ENCODE results near the gene IRS1.

IRS1 gene

GRCh38 chr2:226760412-226761194 lies 39.0 kb downstream of the IRS1 start:
- H3K4me3 ChIP-seq (ENCODE audit: low read depth, low read length), result no peak overlapping the region

- no peak overlapping the region for H3K4me3 ChIP-seq (ENCODE audit: low read depth, low read length)
Observed at GRCh38 chr2:226759768-226760167, 39.9 kb downstream of the IRS1 start.

- H3K4me3 ChIP-seq (ENCODE audit: low read depth, low read length), result no peak overlapping the region
Observed at GRCh38 chr2:226758921-226759640, 40.5 kb downstream of the IRS1 start.

- no peak overlapping the region for H3K4me3 ChIP-seq (ENCODE audit: low read depth, low read length)
Observed at GRCh38 chr2:226756131-226756530, 43.5 kb downstream of the IRS1 start.

- H3K4me3 ChIP-seq (ENCODE audit: low read depth, low read length), result no peak overlapping the region
Observed at GRCh38 chr2:226755631-226756030, 44.0 kb downstream of the IRS1 start.

GRCh38 chr2:226754821-226755604 lies 44.6 kb downstream of the IRS1 start:
- no peak overlapping the region for H3K4me3 ChIP-seq (ENCODE audit: low read depth, low read length)

- H3K4me3 ChIP-seq (ENCODE audit: low read depth, low read length), result no peak overlapping the region
Observed at GRCh38 chr2:226752887-226753286, 46.7 kb downstream of the IRS1 start.

GRCh38 chr2:226747288-226747687 lies 52.3 kb downstream of the IRS1 start:
- H3K4me3 ChIP-seq (ENCODE audit: low read depth, low read length), result no peak overlapping the region

GRCh38 chr2:226746196-226746800 lies 53.3 kb downstream of the IRS1 start:
- no peak overlapping the region for H3K4me3 ChIP-seq (ENCODE audit: low read depth, low read length)

GRCh38 chr2:226743915-226744314 lies 55.7 kb downstream of the IRS1 start:
- H3K4me3 ChIP-seq (ENCODE audit: low read depth, low read length), result no peak overlapping the region

GRCh38 chr2:226742347-226742746 lies 57.3 kb downstream of the IRS1 start:
- H3K4me3 ChIP-seq (ENCODE audit: low read depth, low read length), result no peak overlapping the region

GRCh38 chr2:226740039-226740648 lies 59.5 kb downstream of the IRS1 start:
- no peak overlapping the region for H3K4me3 ChIP-seq (ENCODE audit: low read depth, low read length)

GRCh38 chr2:226739545-226740030 lies 60.0 kb downstream of the IRS1 start:
- no peak overlapping the region for H3K4me3 ChIP-seq (ENCODE audit: low read depth, low read length)

- no peak overlapping the region for H3K4me3 ChIP-seq (ENCODE audit: low read depth, low read length)
Observed at GRCh38 chr2:226738821-226739544, 60.6 kb downstream of the IRS1 start.

GRCh38 chr2:226738191-226738820 lies 61.3 kb downstream of the IRS1 start:
- no peak overlapping the region for H3K4me3 ChIP-seq (ENCODE audit: low read depth, low read length)

- H3K4me3 ChIP-seq (ENCODE audit: low read depth, low read length), result no peak overlapping the region
Observed at GRCh38 chr2:226736382-226736781, 63.2 kb downstream of the IRS1 start.

- no peak overlapping the region for H3K4me3 ChIP-seq (ENCODE audit: low read depth, low read length)
Observed at GRCh38 chr2:226733927-226734564, 65.6 kb downstream of the IRS1 start.

GRCh38 chr2:226733189-226733858 lies 66.3 kb downstream of the IRS1 start:
- H3K4me3 ChIP-seq (ENCODE audit: low read depth, low read length), result no peak overlapping the region
